ENCODE measurements around the gene GLB1L3.

DNA sequence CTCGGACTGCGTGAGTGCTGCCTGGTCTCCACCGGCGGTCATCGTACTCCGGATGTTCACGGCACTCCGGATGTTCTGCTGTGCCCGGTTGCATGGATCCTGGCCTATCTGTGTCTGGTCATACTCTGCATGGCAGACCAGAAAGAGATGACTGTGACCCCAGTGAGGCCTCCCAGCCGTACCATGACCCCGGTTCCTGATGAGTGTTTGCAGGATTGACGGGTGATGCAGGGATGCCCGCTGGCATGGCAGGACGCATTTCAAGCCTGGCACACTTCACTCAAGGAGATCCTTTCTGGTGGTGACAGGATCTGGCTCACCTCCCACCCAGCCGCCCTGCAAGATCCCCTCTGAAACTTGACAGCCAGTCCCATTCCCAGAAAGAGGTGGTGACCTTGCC is 61.9 kb downstream of the GLB1L3 start:
- TF ChIP-seq, protein P1, sequence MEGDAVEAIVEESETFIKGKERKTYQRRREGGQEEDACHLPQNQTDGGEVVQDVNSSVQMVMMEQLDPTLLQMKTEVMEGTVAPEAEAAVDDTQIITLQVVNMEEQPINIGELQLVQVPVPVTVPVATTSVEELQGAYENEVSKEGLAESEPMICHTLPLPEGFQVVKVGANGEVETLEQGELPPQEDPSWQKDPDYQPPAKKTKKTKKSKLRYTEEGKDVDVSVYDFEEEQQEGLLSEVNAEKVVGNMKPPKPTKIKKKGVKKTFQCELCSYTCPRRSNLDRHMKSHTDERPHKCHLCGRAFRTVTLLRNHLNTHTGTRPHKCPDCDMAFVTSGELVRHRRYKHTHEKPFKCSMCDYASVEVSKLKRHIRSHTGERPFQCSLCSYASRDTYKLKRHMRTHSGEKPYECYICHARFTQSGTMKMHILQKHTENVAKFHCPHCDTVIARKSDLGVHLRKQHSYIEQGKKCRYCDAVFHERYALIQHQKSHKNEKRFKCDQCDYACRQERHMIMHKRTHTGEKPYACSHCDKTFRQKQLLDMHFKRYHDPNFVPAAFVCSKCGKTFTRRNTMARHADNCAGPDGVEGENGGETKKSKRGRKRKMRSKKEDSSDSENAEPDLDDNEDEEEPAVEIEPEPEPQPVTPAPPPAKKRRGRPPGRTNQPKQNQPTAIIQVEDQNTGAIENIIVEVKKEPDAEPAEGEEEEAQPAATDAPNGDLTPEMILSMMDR (IDR thresholded peaks at IDR 0.05), result no peak
- TF ChIP-seq POLR2AphosphoS5 (IDR thresholded peaks at IDR 0.05), result no peak
- no peak for TF ChIP-seq POLR2A (IDR thresholded peaks at IDR 0.05)
